BE2C (cell line): ENCODE data around the gene OR10V1.

ENCODE experiments used
- DNase-seq: peaks from one replicate; pipeline ENCODE4 v3.0.0-alpha.2; 2020
- H3K27me3 ChIP-seq: fragments of 250-450 bp; sonication (Bioruptor Pico); 2 replicates; pipeline ENCODE4 v1.5.1; 2020; ENCODE audit warnings: mild to moderate bottlenecking
- H3K36me3 ChIP-seq: fragments of 250-450 bp; sonication (Bioruptor Pico); 2 replicates; pipeline ENCODE4 v1.5.1; 2020; ENCODE audit warnings: mild to moderate bottlenecking
- H3K4me1 ChIP-seq: fragments of 250-450 bp; sonication (Bioruptor Pico); 2 replicates; pipeline ENCODE4 v1.5.1; 2020
- H3K4me3 ChIP-seq: 2 replicates; pipeline ENCODE4 v1.5.1; 2011; ENCODE audit warnings: low read depth, low read length
- H3K9me3 ChIP-seq: fragments of 250-450 bp; sonication (Bioruptor Pico); 2 replicates; pipeline ENCODE4 v1.5.1; 2020
- TF ChIP-seq, protein P1 (sequence below): IDR thresholded peaks from 2 replicates; pipeline ENCODE4 v1.5.1; 2012; ENCODE audit warnings: mild to moderate bottlenecking, low read depth, low read length

OR10V1 gene

DNA sequence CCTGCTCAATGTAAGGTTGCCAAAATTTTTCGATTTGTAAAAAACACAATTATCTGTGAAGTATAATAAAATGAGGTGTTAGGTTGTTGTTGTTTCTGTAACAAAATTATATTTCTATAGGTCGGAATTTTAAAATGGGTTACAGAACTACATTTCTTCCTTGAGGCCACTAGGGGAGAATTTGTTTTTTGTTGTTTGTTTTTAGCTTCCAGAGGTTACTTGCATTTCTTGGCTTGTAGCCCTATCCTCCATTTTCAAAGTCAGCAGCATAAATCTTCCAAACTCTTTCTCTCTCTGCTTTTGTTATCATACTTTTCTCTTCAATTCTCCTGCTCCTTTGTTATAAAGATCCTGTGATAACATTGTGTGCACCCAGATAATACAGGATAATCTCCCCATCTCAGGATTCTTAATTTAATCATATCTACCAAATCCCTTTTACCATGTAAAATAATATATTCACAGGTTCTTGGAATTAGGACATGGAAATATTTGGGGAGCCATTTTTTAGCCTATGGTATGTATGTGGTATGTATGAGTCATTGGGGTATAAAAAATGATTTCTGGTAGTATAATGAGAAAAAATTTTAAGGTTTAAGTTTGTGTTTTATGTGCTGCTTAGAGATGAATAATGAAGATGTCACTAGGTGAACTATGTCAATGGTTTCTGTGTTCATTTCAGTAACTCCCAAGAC, 35.4 kb downstream of the OR10V1 start:
- DNase-seq: no peak
- Histone ChIP-seq H3K27me3 (no peaks in the 10 kb centered on the region), H3K36me3 (no peaks in the 10 kb centered on the region), H3K4me1 (no peaks in the 10 kb centered on the region), H3K9me3 (no peaks in the 10 kb centered on the region), H3K4me3 (no peak overlapping the region)
- TF ChIP-seq, protein P1, sequence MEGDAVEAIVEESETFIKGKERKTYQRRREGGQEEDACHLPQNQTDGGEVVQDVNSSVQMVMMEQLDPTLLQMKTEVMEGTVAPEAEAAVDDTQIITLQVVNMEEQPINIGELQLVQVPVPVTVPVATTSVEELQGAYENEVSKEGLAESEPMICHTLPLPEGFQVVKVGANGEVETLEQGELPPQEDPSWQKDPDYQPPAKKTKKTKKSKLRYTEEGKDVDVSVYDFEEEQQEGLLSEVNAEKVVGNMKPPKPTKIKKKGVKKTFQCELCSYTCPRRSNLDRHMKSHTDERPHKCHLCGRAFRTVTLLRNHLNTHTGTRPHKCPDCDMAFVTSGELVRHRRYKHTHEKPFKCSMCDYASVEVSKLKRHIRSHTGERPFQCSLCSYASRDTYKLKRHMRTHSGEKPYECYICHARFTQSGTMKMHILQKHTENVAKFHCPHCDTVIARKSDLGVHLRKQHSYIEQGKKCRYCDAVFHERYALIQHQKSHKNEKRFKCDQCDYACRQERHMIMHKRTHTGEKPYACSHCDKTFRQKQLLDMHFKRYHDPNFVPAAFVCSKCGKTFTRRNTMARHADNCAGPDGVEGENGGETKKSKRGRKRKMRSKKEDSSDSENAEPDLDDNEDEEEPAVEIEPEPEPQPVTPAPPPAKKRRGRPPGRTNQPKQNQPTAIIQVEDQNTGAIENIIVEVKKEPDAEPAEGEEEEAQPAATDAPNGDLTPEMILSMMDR: no peak

DNA sequence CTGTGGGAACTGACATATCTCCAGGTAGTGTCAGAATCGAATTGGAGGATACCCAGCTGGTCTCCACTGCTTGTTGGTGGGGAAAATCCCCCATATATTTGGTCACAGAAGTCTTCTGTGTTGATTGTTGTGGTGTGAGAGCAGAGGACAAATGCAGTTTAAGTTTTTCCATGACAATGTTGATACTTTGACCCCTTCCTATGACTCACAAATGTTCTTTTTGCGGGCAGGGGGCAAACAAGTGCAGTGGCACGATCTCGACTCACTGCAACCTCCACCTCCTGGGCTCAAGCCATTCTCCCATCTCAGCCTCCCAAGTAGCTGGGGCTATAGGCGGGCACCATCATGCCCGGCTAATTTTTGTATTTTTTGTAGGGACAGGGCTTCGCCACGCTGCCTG, 37.4 kb downstream of the OR10V1 start:
- Histone ChIP-seq H3K9me3 (no peaks in the 10 kb centered on the region), H3K27me3 (no peaks in the 10 kb centered on the region), H3K4me1 (no peaks in the 10 kb centered on the region), H3K36me3 (no peaks in the 10 kb centered on the region), H3K4me3 (no peak overlapping the region)
- no peak for DNase-seq
- TF ChIP-seq, protein P1: no peak

DNA sequence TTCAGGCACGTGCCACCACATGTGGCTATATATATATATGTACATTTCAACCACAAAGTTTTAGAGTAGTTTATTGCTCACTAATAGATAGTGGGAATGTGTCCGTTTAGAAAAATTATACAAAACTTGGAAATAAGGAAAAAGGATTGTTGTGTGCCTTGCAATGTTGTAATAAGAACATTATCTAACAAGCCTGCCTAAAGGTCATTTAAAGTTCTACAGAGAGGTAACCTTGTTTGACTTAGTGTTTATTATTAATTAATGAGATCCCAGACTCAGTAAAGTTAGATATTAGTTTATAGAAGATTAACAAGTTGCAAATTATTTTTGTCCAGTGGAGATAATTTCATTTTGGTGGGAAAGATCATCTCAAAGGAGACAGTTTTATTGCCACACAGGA, 39.4 kb downstream of the OR10V1 start:
- no peak for DNase-seq
- Histone ChIP-seq H3K27me3 (no peaks in the 10 kb centered on the region), H3K9me3 (no peaks in the 10 kb centered on the region), H3K4me1 (no peaks in the 10 kb centered on the region), H3K4me3 (no peak overlapping the region), H3K36me3 (no peaks in the 10 kb centered on the region)
- TF ChIP-seq, protein P1: no peak

DNA sequence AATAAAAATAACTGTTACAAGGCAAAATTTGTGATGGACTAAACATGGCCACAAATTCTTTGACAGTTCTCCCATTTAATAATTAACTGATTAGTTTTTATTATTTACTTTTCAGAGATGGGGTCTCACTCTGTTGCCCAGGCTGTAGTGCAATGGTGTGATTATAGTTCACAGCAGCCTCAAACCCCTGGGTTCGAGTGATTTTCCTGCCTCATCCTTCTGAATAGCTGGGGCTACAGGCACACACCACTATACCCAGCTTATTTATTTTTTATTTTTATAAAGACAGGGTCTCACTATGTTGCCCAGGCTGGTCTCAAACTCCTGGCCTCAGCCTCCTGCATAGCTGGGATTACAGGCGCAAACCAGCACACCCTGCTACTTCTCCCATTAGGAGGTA, 40.4 kb downstream of the OR10V1 start:
- no peak for DNase-seq
- H3K36me3 ChIP-seq: no peaks in the 10 kb centered on the region
- no peaks in the 10 kb centered on the region for H3K27me3 ChIP-seq
- no peaks in the 10 kb centered on the region for H3K9me3 ChIP-seq
- TF ChIP-seq, protein P1: no peak
- no peaks in the 10 kb centered on the region for H3K4me1 ChIP-seq
- H3K4me3 ChIP-seq: no peak overlapping the region

DNA sequence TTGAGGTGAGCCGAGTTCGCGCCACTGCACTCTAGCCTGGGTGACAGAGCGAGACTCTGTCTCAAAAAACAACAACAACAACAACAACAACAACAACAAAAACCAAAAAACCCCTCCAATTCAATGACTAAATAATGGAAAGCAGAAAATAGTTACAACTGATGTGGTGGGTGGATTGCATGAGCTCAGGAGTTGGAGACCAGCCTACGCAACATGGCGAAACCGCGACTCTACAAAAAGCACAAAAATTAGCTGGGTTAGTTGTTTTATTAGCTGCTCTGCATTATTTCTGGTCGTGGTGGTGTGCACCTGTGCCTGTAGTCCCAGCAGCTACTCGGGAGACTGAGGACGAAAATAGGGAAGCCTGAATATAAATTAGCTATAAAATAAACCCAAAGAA, 42.2 kb downstream of the OR10V1 start:
- no peaks in the 10 kb centered on the region for H3K27me3 ChIP-seq
- no peaks in the 10 kb centered on the region for H3K36me3 ChIP-seq
- no peaks in the 10 kb centered on the region for H3K9me3 ChIP-seq
- TF ChIP-seq, protein P1: no peak
- H3K4me3 ChIP-seq: no peak overlapping the region
- DNase-seq: no peak
- H3K4me1 ChIP-seq: no peaks in the 10 kb centered on the region

DNA sequence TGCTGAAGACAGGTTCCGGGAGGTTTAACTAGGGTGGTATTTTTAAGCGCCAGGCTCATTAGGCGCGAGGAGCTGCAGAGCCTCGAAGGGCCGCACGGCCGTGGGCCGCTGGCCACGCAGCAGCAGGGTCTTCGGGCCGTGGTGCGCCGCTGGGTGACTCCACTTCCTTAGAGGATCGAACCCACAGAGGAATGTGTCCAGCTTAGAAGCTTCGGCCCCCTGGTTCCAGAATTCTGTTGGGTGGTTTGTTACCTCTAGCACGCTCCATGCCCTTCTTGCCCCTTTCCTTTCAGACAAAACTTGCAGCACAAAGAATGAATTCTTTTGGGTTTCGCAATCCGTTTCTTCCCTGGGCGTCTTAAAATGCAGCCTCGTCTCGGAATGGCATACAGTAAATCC, 44.0 kb downstream of the OR10V1 start:
- no peak for DNase-seq
- H3K9me3 ChIP-seq: no peaks in the 10 kb centered on the region
- H3K36me3 ChIP-seq: no peaks in the 10 kb centered on the region
- no peaks in the 10 kb centered on the region for H3K27me3 ChIP-seq
- peak overlapping the region; percentile 66 for H3K4me3 ChIP-seq
- H3K4me1 ChIP-seq: no peaks in the 10 kb centered on the region
- TF ChIP-seq, protein P1: no peak
